Upper lobe of left lung (tissue), 4 donors: Measurements from ENCODE around the gene WSB1.

Experiments
- CTCF ChIP-seq, 6 experiments: fragments of 450-650 bp in 4 of 6; fragments of 200-600 bp in 2 of 6; sonication (generic) in 2 of 6; IDR thresholded peaks; one replicate each; pipeline ENCODE4 v1.5.1; 2016 to 2019; ENCODE audit warnings: antibody characterized with exemption in 6 of 6
- EP300 ChIP-seq, 4 donors: sonication (generic); formaldehyde crosslinking; IDR thresholded peaks; one replicate each; pipeline ENCODE4 v1.5.1; 2017; ENCODE audit warnings: antibody characterized with exemption in 4 of 4, control low read depth in 2 of 4
- POLR2A ChIP-seq, 4 donors: fragments of 450-650 bp; IDR thresholded peaks; one replicate each; pipeline ENCODE4 v1.5.1; 2016 to 2017; ENCODE audit warnings: antibody characterized with exemption in 4 of 4, mild to moderate bottlenecking in 2 of 4

- no peak for TF ChIP-seq EP300 (IDR thresholded peaks at IDR 0.05)
- TF ChIP-seq CTCF (IDR thresholded peaks at IDR 0.05) = no peak
- no peak for TF ChIP-seq POLR2A (IDR thresholded peaks at IDR 0.05)
Observed at GRCh38 chr17:27257031-27257357, 36.9 kb upstream of the WSB1 start.
